PC-3 (cell line): ENCODE data around the gene RALGPS1. TPM values are rescaled to one million over a fixed set of nuclear protein-coding genes. Genes with fewer than 3 reads are reported as not detected.

Experiments used
- ATAC-seq: fragments of 200-7000 bp; cut with Tn5 transposase; 2 replicates; pipeline ENCODE4 v1.9.1; 2020; ENCODE audit warnings: mild to moderate bottlenecking, moderate library complexity
- BruUV-seq: library from RNA; stranded (reverse); fragments of 400-500 nt; replicated peaks from 2 replicates; lab custom pipeline; 2021; lab: Mats Ljungman, UMichigan
- CTCF ChIA-PET: fragments of 300-600 bp; sonication (Branson Sonifier 250); formaldehyde crosslinking; loops from one replicate; lab custom pipeline; 2022; ENCODE audit warnings: antibody characterized with exemption; lab: Charles Lee
- POLR2A ChIA-PET: fragments of 300-600 bp; sonication (Branson Sonifier 250); formaldehyde crosslinking; loops from one replicate; lab custom pipeline; 2022; ENCODE audit warnings: antibody characterized with exemption; ENCODE audit not compliant: unreplicated experiment; lab: Charles Lee
- DNase-seq: peaks from one replicate; pipeline ENCODE4 v3.0.0-alpha.2; 2015
- H2AFZ ChIP-seq: fragments of 300-600 bp; sonication (generic); 2 replicates; pipeline ENCODE4 v1.6.0; 2016; ENCODE audit warnings: antibody characterized with exemption, low read length
- H3F3A ChIP-seq: fragments of 300-600 bp; sonication (generic); one replicate; pipeline ENCODE4 v1.6.0; 2017; ENCODE audit warnings: antibody characterized with exemption, low read length, control low read depth, mild to moderate bottlenecking; ENCODE audit not compliant: unreplicated experiment
- H3K27ac ChIP-seq: fragments of 300-600 bp; sonication (generic); 2 replicates; pipeline ENCODE4 v1.5.1; 2016; ENCODE audit warnings: mild to moderate bottlenecking, low read length
- H3K27me3 ChIP-seq: fragments of 300-600 bp; sonication (generic); 2 replicates; pipeline ENCODE4 v1.6.1; 2016; ENCODE audit warnings: low read length, mixed read lengths
- H3K36me3 ChIP-seq: fragments of 300-600 bp; sonication (generic); 2 replicates; pipeline ENCODE4 v1.6.1; 2016; ENCODE audit warnings: low read depth, mixed run types, low read length, mixed read lengths
- H3K4me1 ChIP-seq: fragments of 300-600 bp; sonication (generic); 2 replicates; pipeline ENCODE4 v1.5.1; 2016; ENCODE audit warnings: low read length; ENCODE audit not compliant: insufficient read depth
- H3K4me2 ChIP-seq: fragments of 300-600 bp; sonication (generic); 2 replicates; pipeline ENCODE4 v1.6.0; 2016; ENCODE audit warnings: low read length
- H3K4me3 ChIP-seq: fragments of 300-600 bp; sonication (generic); 2 replicates; pipeline ENCODE4 v1.5.1; 2016; ENCODE audit warnings: mild to moderate bottlenecking, low read length, mixed read lengths
- H3K79me2 ChIP-seq: fragments of 300-600 bp; sonication (generic); 2 replicates; pipeline ENCODE4 v1.6.1; 2017; ENCODE audit warnings: low read length, mixed read lengths
- H3K9ac ChIP-seq: fragments of 300-600 bp; sonication (generic); 2 replicates; pipeline ENCODE4 v1.6.0; 2016; ENCODE audit warnings: mild to moderate bottlenecking, low read length
- H3K9me2 ChIP-seq: fragments of 300-600 bp; sonication (generic); replicated peaks from 2 replicates; pipeline ENCODE4 v1.6.1; 2016; ENCODE audit warnings: mixed run types, low read length, mixed read lengths
- H3K9me3 ChIP-seq: fragments of 300-600 bp; sonication (generic); 2 replicates; pipeline ENCODE4 v1.6.1; 2016; ENCODE audit warnings: low read length, mixed read lengths
- H4K20me1 ChIP-seq: fragments of 300-600 bp; sonication (generic); 2 replicates; pipeline ENCODE4 v1.6.1; 2016; ENCODE audit warnings: low read length, mixed read lengths
- EZH2 ChIP-seq: fragments of 300-600 bp; sonication (generic); IDR thresholded peaks from one replicate; pipeline ENCODE4 v1.6.1; 2017; ENCODE audit warnings: antibody characterized with exemption, mild to moderate bottlenecking, low read length; ENCODE audit not compliant: unreplicated experiment
- EZH2phosphoT487 ChIP-seq: fragments of 300-600 bp; sonication (generic); IDR thresholded peaks from 2 replicates; pipeline ENCODE4 v1.6.1; 2018; ENCODE audit warnings: mild to moderate bottlenecking, antibody characterized with exemption, low read length, borderline replicate concordance
- intact Hi-C: fragments of 100-400 bp; cut with micrococcal nuclease; formaldehyde crosslinking; loops from 2 replicates; pipeline ENCODE4 v1.9.0; 2023
- total RNA-seq: library from RNA; depleted of rRNA; stranded (reverse); fragments of >200 nt; gene quantifications from 2 replicates; pipeline ENCODE4 v1.2.3, GENCODE V29; 2014
- TF ChIP-seq, protein P1 (sequence below): fragments of 300-600 bp; sonication (generic); conservative IDR thresholded peaks from 2 replicates; pipeline ENCODE4 v1.5.1; 2017; ENCODE audit warnings: antibody characterized with exemption, low read depth, mild to moderate bottlenecking, low read length

RALGPS1 gene
- total RNA-seq, 1 experiment from 2014 or later = 10.2 TPM

- no peaks in the 10 kb centered on the region for H3K9me2 ChIP-seq
- ChIA-PET CTCF (no interaction called here), POLR2A (no interaction called here)
- no peak overlapping the region for H3K4me2 ChIP-seq
- H4K20me1 ChIP-seq = no peaks in the 10 kb centered on the region
- ATAC-seq (no peak), DNase-seq (no peak)
- TF ChIP-seq, protein P1, sequence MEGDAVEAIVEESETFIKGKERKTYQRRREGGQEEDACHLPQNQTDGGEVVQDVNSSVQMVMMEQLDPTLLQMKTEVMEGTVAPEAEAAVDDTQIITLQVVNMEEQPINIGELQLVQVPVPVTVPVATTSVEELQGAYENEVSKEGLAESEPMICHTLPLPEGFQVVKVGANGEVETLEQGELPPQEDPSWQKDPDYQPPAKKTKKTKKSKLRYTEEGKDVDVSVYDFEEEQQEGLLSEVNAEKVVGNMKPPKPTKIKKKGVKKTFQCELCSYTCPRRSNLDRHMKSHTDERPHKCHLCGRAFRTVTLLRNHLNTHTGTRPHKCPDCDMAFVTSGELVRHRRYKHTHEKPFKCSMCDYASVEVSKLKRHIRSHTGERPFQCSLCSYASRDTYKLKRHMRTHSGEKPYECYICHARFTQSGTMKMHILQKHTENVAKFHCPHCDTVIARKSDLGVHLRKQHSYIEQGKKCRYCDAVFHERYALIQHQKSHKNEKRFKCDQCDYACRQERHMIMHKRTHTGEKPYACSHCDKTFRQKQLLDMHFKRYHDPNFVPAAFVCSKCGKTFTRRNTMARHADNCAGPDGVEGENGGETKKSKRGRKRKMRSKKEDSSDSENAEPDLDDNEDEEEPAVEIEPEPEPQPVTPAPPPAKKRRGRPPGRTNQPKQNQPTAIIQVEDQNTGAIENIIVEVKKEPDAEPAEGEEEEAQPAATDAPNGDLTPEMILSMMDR = no peak
- no peak for TF ChIP-seq EZH2
- TF ChIP-seq EZH2phosphoT487 = no peak
- no peak overlapping the region for H3K4me3 ChIP-seq
- no peaks in the 10 kb centered on the region for H3F3A ChIP-seq
- H3K9me3 ChIP-seq = no peaks in the 10 kb centered on the region
- H3K27me3 ChIP-seq = no peaks in the 10 kb centered on the region
- H3K9ac ChIP-seq = no peak overlapping the region
- H3K27ac ChIP-seq = no peak overlapping the region
- H3K4me1 ChIP-seq = peaks cover 11% of the 10 kb centered on the region; the same call in 1 of the 2 replicates
- no TSS peak for BruUV-seq
- H2AFZ ChIP-seq = no peak overlapping the region
- no peaks in the 10 kb centered on the region for H3K79me2 ChIP-seq
- H3K36me3 ChIP-seq = no peaks in the 10 kb centered on the region
- intact Hi-C loops = no loop called here
Observed at GRCh38 chr9:126953041-126953809, 38.6 kb downstream of the RALGPS1 start.

GRCh38 chr9:126955811-126956210 lies 41.2 kb downstream of the RALGPS1 start:
- H3K79me2 ChIP-seq = no peaks in the 10 kb centered on the region
- no peaks in the 10 kb centered on the region for H3K27me3 ChIP-seq
- no peak overlapping the region for H3K4me2 ChIP-seq
- DNase-seq (no peak), ATAC-seq (no peak)
- H3K4me1 ChIP-seq = peaks cover 11% of the 10 kb centered on the region; the same call in 1 of the 2 replicates
- no peak overlapping the region for H3K9ac ChIP-seq
- POLR2A ChIA-PET = no interaction called here
- H4K20me1 ChIP-seq = no peaks in the 10 kb centered on the region
- H3K36me3 ChIP-seq = no peaks in the 10 kb centered on the region
- no peak overlapping the region for H3K4me3 ChIP-seq
- intact Hi-C loops = no loop called here
- no peaks in the 10 kb centered on the region for H3K9me3 ChIP-seq
- no TSS peak for BruUV-seq
- TF ChIP-seq EZH2 (no peak), EZH2phosphoT487 (no peak)
- TF ChIP-seq, protein P1 = no peak
- no peak overlapping the region for H3K27ac ChIP-seq
- no peaks in the 10 kb centered on the region for H3F3A ChIP-seq
- CTCF ChIA-PET = no interaction called here
- H3K9me2 ChIP-seq = no peaks in the 10 kb centered on the region
- no peak overlapping the region for H2AFZ ChIP-seq
